Peyer's patch (tissue), 4 donors: ENCODE measurements around the gene GNG4. TPM values are rescaled to one million over a fixed set of nuclear protein-coding genes. Genes with fewer than 3 reads are reported as not detected.
"Not testable (repeated sequence)": the region's sequence is repeated elsewhere in the genome, so short reads cannot be mapped to it uniquely, and the experiment has no call there.

Experiments used
- DNase-seq, 3 donors: peaks; one replicate each; pipeline ENCODE4 v3.0.0-alpha.2; 2017 to 2019
- H3K27ac ChIP-seq, 4 donors: fragments of 200-600 bp; sonication (generic); one replicate each; pipeline ENCODE4 v1.5.1; 2016 to 2019
- H3K27me3 ChIP-seq, 2 donors: fragments of 200-600 bp; sonication (generic); one replicate each; pipeline ENCODE4 v1.5.1; 2019
- H3K36me3 ChIP-seq, 3 donors: fragments of 200-600 bp; sonication (generic); one replicate each; pipeline ENCODE4 v1.5.1; 2016 to 2019
- H3K4me1 ChIP-seq, 4 donors: fragments of 200-600 bp; sonication (generic); one replicate each; pipeline ENCODE4 v1.5.1; 2016 to 2019
- H3K4me3 ChIP-seq, 4 donors: fragments of 200-600 bp; sonication (generic); 1 replicate in 3 of 4; 2 replicates in 1 of 4; pipeline ENCODE4 v1.5.1; 2016 to 2019; ENCODE audit warnings: mild to moderate bottlenecking in 1 of 4
- H3K9me3 ChIP-seq, 4 donors: fragments of 200-600 bp; sonication (generic); one replicate each; pipeline ENCODE4 v1.5.1; 2016 to 2019; ENCODE audit warnings: mild to moderate bottlenecking in 1 of 4
- POLR2A ChIP-seq, 2 donors: fragments of 450-650 bp; IDR thresholded peaks; one replicate each; pipeline ENCODE4 v1.5.1; 2017; ENCODE audit warnings: antibody characterized with exemption in 2 of 2, mild to moderate bottlenecking in 2 of 2, moderate library complexity in 2 of 2
- total RNA-seq, 4 donors: library from RNA; depleted of rRNA; stranded (reverse); fragments of >200 nt; gene quantifications; one replicate each; pipeline ENCODE4 v1.1.0, GENCODE V29; 2016
- TF ChIP-seq, protein P1 (sequence below), 6 experiments: fragments of 450-650 bp in 4 of 6; fragments of 200-600 bp in 2 of 6; sonication (generic) in 1 of 6; IDR thresholded peaks; one replicate each; pipeline ENCODE4 v1.5.1; 2017 to 2019; ENCODE audit warnings: antibody characterized with exemption in 6 of 6, mild to moderate bottlenecking in 3 of 6, moderate library complexity in 1 of 6

GNG4 gene
- total RNA-seq, 4 donors from 2014 or later: 1.6 to 9.1 (median 2.9) TPM

DNA sequence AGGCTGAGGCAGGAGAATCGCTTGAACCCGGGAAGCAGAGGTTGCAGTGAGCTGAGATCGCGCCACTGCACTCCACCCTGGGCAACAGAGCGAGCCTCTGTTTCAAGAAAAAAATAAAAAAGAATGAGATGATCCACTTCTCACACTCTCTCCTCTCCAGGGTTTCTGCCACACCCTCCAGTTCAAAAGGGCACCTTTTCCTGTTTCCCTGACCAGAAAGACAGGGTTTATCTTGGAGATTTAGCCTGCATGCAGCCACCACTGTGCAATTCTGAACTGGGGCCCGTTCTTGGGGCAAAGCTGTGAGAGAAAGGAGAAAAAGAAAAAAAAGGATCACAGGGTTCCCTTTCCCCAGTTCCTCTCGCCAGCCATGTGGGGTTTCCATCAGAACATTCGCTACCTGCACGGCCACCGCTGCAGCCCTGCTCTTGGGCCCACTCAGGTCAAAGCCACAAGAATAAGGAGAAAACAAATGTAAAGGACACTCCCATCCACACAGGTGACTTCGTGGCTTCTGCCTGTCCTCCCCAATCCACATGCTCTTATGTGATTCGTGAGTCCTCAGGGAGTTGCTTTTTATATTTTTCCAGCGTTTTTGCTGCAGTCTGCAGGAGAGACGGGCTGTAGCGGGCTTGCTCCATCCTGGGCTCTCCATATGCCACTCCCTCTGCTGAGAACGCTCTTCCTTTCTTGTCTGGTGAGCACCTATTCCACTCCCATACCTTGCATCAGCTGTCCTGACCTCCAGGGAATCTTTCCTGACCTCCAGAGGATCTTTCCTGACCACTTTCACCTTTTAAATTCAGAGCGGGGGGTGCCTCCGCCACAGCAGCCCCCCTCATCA lies 26.4 kb downstream of the GNG4 start:
- Histone ChIP-seq H3K4me3 (no peak overlapping the region), H3K4me1 (no peaks in the 10 kb centered on the region), H3K9me3 (no peaks in the 10 kb centered on the region), H3K36me3 (no peaks in the 10 kb centered on the region), H3K27me3 (no peaks in the 10 kb centered on the region), H3K27ac (no peak overlapping the region)
- no peak for DNase-seq
- no peak for TF ChIP-seq POLR2A (IDR thresholded peaks at IDR 0.05)
- TF ChIP-seq, protein P1, sequence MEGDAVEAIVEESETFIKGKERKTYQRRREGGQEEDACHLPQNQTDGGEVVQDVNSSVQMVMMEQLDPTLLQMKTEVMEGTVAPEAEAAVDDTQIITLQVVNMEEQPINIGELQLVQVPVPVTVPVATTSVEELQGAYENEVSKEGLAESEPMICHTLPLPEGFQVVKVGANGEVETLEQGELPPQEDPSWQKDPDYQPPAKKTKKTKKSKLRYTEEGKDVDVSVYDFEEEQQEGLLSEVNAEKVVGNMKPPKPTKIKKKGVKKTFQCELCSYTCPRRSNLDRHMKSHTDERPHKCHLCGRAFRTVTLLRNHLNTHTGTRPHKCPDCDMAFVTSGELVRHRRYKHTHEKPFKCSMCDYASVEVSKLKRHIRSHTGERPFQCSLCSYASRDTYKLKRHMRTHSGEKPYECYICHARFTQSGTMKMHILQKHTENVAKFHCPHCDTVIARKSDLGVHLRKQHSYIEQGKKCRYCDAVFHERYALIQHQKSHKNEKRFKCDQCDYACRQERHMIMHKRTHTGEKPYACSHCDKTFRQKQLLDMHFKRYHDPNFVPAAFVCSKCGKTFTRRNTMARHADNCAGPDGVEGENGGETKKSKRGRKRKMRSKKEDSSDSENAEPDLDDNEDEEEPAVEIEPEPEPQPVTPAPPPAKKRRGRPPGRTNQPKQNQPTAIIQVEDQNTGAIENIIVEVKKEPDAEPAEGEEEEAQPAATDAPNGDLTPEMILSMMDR (IDR thresholded peaks at IDR 0.05): no peak

DNA sequence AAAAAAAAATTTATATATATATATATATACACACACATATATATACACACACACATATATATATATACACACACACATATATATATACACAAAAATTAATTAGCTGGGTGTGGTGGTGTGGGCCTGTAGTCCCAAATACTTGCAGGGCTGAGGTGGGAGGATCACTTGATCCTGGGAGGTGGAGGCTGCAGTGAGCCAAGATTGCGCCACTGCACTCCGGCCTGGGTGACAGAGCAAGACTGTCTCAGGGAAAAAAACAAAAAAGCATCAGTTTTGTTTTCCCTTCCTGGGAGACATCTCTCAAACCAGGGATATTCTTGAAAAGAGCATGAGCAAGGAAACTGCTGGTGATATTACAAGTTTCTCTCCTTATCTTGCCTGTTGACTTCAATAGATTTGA lies 30.4 kb downstream of the GNG4 start:
- not testable (repeated sequence) for H3K27ac ChIP-seq, H3K9me3 ChIP-seq, H3K27me3 ChIP-seq, H3K4me3 ChIP-seq, DNase-seq, H3K36me3 ChIP-seq, H3K4me1 ChIP-seq

DNA sequence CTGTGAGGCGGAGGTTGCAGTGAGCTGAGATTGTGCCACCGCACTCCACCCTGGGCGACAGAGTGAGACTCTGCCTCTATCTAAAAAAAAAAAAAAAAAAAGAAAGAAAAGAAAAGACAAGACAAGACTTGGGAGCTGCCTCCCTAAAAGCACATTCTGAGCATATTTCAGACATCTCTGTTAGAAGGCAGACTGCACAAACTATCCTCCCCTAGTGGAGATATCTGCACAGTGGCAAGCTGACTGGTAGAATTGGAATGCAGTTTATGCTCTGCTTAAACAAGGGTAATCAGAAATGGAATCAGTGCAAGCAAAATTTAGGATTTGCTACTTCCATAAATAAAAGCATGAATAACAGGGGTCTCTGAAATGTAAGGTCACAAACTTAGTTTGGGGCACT lies 31.8 kb downstream of the GNG4 start:
- TF ChIP-seq POLR2A (IDR thresholded peaks at IDR 0.05): no peak
- TF ChIP-seq, protein P1 (IDR thresholded peaks at IDR 0.05): peak in 1 of 6 experiments; percentile 13
- no peak overlapping the region for H3K27ac ChIP-seq
- H3K4me1 ChIP-seq: peaks cover 0 to 12% (median 0%) of the 10 kb centered on the region in 4 donors
- H3K4me3 ChIP-seq: no peak overlapping the region
- no peak for DNase-seq
- H3K27me3 ChIP-seq: no peaks in the 10 kb centered on the region
- no peaks in the 10 kb centered on the region for H3K9me3 ChIP-seq
- H3K36me3 ChIP-seq: no peaks in the 10 kb centered on the region

DNA sequence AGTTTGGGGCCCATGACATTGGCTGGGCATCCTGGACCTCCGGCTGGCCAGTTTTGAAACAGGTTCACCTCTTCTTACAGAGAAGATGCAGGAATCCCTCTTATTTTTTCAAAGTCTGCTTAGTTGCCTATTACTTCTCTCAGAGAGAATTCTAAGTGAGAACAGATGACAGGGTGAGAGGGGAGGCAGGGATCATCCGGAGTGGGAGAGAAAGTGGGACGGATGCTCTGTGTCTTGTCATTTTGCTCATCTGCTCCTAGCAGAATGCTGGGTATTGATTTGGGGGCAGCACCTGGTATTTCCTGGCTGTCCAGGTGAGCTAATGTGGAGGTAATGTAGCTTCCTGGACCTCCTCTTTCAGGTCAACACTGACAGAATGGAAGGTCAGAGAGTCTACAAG lies 32.4 kb downstream of the GNG4 start:
- peaks cover 0 to 12% (median 0%) of the 10 kb centered on the region in 4 donors for H3K4me1 ChIP-seq
- no peaks in the 10 kb centered on the region for H3K9me3 ChIP-seq
- no peaks in the 10 kb centered on the region for H3K27me3 ChIP-seq
- H3K4me3 ChIP-seq: no peak overlapping the region
- no peak for DNase-seq
- no peaks in the 10 kb centered on the region for H3K36me3 ChIP-seq
- no peak overlapping the region for H3K27ac ChIP-seq
- TF ChIP-seq, protein P1 (IDR thresholded peaks at IDR 0.05): no peak
- TF ChIP-seq POLR2A (IDR thresholded peaks at IDR 0.05): no peak

DNA sequence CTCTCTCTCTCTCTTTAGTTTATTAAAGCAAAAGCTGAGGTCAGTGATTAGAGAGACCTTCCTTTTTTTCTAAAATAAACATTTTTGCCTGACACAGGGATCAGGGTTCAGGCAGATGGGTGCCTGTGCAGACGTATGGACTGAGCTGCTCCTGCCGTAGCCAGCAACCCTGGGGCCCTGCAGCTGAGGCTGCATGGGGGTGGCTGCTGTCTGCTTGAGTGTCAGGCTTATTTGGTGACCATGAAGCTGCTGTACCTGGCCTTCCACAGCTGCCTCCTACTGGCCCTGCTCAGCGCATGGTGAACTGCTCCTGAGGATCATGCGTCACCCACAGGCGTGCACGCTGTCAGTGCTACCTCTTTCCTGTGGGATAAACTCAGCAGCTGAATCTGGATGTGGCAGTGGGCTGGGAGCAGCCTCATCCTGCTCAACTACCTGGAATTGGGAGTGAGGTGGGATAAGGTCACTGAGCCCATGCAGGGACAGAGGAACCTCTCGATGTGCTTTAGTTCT lies 35.1 kb downstream of the GNG4 start:
- H3K27me3 ChIP-seq: no peaks in the 10 kb centered on the region
- no peaks in the 10 kb centered on the region for H3K36me3 ChIP-seq
- no peak overlapping the region for H3K27ac ChIP-seq
- no peaks in the 10 kb centered on the region for H3K9me3 ChIP-seq
- no peak for DNase-seq
- H3K4me3 ChIP-seq: no peak overlapping the region
- TF ChIP-seq, protein P1 (IDR thresholded peaks at IDR 0.05): no peak
- TF ChIP-seq POLR2A (IDR thresholded peaks at IDR 0.05): no peak
- peaks cover 0 to 12% (median 0%) of the 10 kb centered on the region in 4 donors for H3K4me1 ChIP-seq

DNA sequence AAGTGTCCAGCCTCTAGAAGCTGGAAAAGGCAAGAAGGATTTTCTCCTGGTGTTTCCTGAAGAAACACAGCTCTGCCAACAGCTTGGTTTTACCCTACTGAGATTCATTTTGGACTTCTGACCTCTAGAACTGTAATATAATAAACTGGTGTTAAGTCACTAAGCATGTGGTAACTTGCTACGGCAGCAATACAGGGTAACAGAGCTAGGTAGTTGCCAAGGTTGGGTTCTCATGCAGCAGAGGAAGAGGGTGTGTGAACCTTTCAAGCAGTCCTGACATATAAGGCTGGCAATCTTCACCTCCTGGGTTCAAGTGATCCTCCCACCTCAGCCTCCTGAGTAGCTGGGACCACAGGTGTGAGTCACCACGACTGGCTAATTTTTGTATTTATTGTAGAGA lies 36.0 kb downstream of the GNG4 start:
- no peak overlapping the region for H3K4me3 ChIP-seq
- H3K36me3 ChIP-seq: no peaks in the 10 kb centered on the region
- H3K4me1 ChIP-seq: peaks cover 0 to 12% (median 0%) of the 10 kb centered on the region in 4 donors
- TF ChIP-seq POLR2A (IDR thresholded peaks at IDR 0.05): no peak
- TF ChIP-seq, protein P1 (IDR thresholded peaks at IDR 0.05): no peak
- H3K27ac ChIP-seq: peak overlapping the region in 1 of 4 donors; percentile 54
- no peaks in the 10 kb centered on the region for H3K9me3 ChIP-seq
- H3K27me3 ChIP-seq: no peaks in the 10 kb centered on the region
- peak in 1 of 3 donors; percentile 53 for DNase-seq
